ENCODE measurements around the gene NRF1.

The NRF1 gene

GRCh38 chr7:129740574-129741410 is 129.3 kb downstream of the NRF1 start:
- no peak for DNase-seq (ENCODE audit: low read depth)

GRCh38 chr7:129741743-129742213 is 130.3 kb downstream of the NRF1 start:
- no peak for DNase-seq (ENCODE audit: low read depth)

GRCh38 chr7:129742256-129742655 is 130.7 kb downstream of the NRF1 start:
- DNase-seq (ENCODE audit: low read depth) = no peak

GRCh38 chr7:129746857-129747529 is 135.5 kb downstream of the NRF1 start:
- no peak for DNase-seq (ENCODE audit: low read depth)

- DNase-seq (ENCODE audit: low read depth) = no peak
Measured at GRCh38 chr7:129748356-129749109, 137.0 kb downstream of the NRF1 start.

GRCh38 chr7:129750091-129750490 is 138.6 kb downstream of the NRF1 start:
- DNase-seq (ENCODE audit: low read depth) = no peak

GRCh38 chr7:129750501-129750900 is 139.0 kb downstream of the NRF1 start:
- DNase-seq (ENCODE audit: low read depth) = no peak

- DNase-seq (ENCODE audit: low read depth) = no peak
Measured at GRCh38 chr7:129751916-129752315, 140.4 kb downstream of the NRF1 start.

GRCh38 chr7:129752760-129753159 is 141.2 kb downstream of the NRF1 start:
- no peak for DNase-seq (ENCODE audit: low read depth)

GRCh38 chr7:129754406-129754805 is 142.9 kb downstream of the NRF1 start:
- DNase-seq (ENCODE audit: low read depth) = no peak

- DNase-seq (ENCODE audit: low read depth) = no peak
Measured at GRCh38 chr7:129757991-129758390, 146.5 kb downstream of the NRF1 start.

GRCh38 chr7:129762387-129762969 is 151.0 kb downstream of the NRF1 start:
- no peak for DNase-seq (ENCODE audit: low read depth)

GRCh38 chr7:129764247-129765084 is 152.9 kb downstream of the NRF1 start:
- DNase-seq (ENCODE audit: low read depth) = no peak

GRCh38 chr7:129765352-129765751 is 153.8 kb downstream of the NRF1 start:
- no peak for DNase-seq (ENCODE audit: low read depth)

GRCh38 chr7:129767120-129768015 is 155.8 kb downstream of the NRF1 start:
- no peak for DNase-seq (ENCODE audit: low read depth)

GRCh38 chr7:129768614-129769399 is 157.3 kb downstream of the NRF1 start:
- no peak for DNase-seq (ENCODE audit: low read depth)

GRCh38 chr7:129769400-129769774 is 157.9 kb downstream of the NRF1 start:
- DNase-seq (ENCODE audit: low read depth) = no peak

GRCh38 chr7:129769866-129770808 is 158.6 kb downstream of the NRF1 start:
- no peak for DNase-seq (ENCODE audit: low read depth)

Measured in stimulated activated CD8-positive, alpha-beta memory T cell treated with anti-CD3 and anti-CD28 coated beads, Interleukin-12 subunit alpha, Interleukin-12 subunit beta, amount 100 ng/mL, for 1 hour (primary cell).